PFSK-1 (cell line): ENCODE measurements around the gene DISC1.

Source experiments
- POLR2AphosphoS5 ChIP-seq: IDR thresholded peaks from 2 replicates; pipeline ENCODE4 v1.6.1; 2012; ENCODE audit warnings: low read depth, mild to moderate bottlenecking, control low read depth, low read length, moderate library complexity
- REST ChIP-seq, 2 experiments: IDR thresholded peaks; 2 replicates each; pipeline versions ENCODE4 v1.6.1 to v1.8.0; 2011 to 2012; ENCODE audit warnings: low read depth in 2 of 2, low read length in 2 of 2, control low read depth in 1 of 2, inconsistent platforms in 1 of 2, mild to moderate bottlenecking in 1 of 2, moderate library complexity in 1 of 2; ENCODE audit not compliant: insufficient read depth in 1 of 2
- TAF1 ChIP-seq: IDR thresholded peaks from 2 replicates; pipeline ENCODE4 v1.6.1; 2012; ENCODE audit warnings: low read length, control low read depth, borderline replicate concordance; ENCODE audit not compliant: insufficient read depth

GRCh38 chr1:231699784-231700183 lies 73.2 kb downstream of the DISC1 start:
- TF ChIP-seq POLR2AphosphoS5 (no peak), TAF1 (no peak), REST (IDR thresholded peaks at IDR 0.05; ENCODE audit: insufficient read depth in 1 of 2, low read depth in 2 of 2, low read length in 2 of 2) (no peak)
